Stimulated activated CD4-positive, alpha-beta T cell treated with anti-CD3 and anti-CD28 coated beads, Interleukin-2, amount 100 ng/mL, for 24 hours (primary cell): ENCODE results near the gene ARF1.

Experiments used
- DNase-seq, 2 donors: peaks; one replicate each; pipeline ENCODE4 v3.0.0-alpha.2; 2020

Gene ARF1

GRCh38 chr1:228123505-228123904, 41.0 kb downstream of the ARF1 start:
- no peak for DNase-seq

DNA sequence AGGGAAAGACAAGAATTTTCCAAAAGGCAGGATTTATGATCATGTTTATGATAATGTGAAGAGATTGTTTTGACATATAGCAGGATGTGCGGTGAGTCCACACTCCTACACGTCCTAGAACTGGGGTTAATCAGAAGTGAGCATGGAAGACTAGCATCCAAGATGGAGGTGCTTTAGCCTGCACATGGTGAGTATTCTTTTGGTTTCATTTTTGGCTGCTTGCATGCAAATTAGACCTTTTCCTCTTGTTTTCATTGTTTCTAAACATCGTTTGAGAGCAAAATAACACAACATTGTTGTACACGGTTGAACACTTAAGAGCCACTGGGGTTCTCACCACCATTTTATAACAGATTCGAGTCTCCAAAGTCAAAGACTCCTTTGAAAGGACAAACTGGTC, 42.7 kb downstream of the ARF1 start:
- DNase-seq = no peak

DNA sequence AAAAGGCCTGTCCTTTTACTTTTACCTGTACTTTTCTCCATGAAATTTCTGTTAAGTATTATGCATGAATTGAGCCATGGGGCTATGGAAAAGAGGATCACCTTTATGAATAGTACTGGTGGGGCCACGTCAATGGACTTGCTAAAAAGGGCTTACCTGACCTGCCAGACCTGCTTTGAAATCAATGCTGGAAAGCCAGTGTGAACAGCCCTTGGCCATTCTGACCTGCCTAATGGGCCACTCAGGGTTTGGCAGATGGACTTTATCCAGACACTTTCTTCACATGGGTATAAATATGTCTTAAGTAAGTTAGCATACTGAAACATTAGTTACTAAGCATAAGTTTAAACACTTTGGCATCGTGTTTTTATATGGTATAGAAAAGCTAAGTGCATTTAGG, 49.3 kb downstream of the ARF1 start:
- no peak for DNase-seq

DNA sequence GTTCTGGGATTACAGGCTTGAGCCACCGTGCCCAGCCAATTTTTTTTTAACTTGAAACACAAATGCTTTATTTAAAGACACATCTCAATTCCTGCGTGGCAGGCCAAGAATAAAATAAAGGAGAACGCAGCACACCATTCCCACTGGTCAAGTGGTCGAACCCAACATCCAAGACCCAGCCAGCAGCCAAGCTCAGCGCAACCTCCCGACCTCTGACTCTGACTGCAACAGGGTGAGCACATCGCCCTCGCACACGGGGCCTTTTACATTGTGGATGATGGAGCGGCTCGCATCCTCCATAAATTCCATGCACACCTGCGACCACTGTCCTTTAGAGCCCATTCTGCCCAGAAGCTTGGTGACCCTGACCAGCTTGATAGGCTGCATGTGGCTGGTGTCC, 52.1 kb downstream of the ARF1 start:
- DNase-seq = no peak

- DNase-seq = no peak
Measured at GRCh38 chr1:228136901-228137300, 54.4 kb downstream of the ARF1 start.

GRCh38 chr1:228139406-228139930, 57.0 kb downstream of the ARF1 start:
- DNase-seq = no peak

DNA sequence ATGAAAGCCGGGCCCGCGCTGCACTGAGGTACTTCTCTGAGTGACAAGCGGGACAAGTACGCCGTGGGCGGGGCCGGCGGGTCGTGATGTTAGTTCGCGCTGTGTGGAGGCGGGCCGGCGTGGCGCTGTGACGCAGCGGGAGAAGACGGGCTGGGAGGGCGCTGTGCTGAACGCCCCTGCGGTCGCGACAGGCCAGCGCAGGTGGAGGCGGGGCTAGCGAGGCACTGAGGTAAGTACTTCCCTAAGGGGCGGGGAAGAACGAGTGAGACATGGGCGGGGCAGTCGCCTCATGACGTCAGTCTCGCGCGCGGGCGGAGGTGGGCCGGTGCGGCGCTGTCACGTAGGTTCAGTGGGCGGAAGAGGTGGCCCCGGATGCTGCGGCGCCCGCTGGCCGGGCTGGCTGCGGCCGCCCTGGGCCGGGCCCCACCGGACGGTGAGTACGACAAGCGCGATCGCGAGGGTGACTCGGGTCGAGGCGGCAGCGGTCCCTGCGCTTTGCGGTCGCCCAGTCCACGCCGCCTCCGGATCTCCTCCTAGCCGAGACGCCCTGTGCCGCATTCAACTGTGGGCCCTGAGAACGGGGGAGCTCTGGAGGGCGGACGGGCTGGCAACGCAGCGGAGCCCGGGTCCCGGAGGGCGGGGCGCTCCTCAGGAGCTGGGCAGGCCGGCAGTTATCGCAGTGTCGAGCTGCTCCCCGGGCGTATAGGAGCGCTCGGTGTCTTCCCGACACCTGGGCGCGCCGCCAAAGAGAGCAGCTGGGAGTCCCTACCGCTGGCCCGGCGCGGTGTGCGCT, 57.6 kb downstream of the ARF1 start, which contains the start of gene GUK1:
TSS of gene GUK1 (plus strand) at position 349 of the 793 bp plus-strand sequence. CDS start at position 373, 24 bp downstream.
- peak; percentile 100 for DNase-seq

DNA sequence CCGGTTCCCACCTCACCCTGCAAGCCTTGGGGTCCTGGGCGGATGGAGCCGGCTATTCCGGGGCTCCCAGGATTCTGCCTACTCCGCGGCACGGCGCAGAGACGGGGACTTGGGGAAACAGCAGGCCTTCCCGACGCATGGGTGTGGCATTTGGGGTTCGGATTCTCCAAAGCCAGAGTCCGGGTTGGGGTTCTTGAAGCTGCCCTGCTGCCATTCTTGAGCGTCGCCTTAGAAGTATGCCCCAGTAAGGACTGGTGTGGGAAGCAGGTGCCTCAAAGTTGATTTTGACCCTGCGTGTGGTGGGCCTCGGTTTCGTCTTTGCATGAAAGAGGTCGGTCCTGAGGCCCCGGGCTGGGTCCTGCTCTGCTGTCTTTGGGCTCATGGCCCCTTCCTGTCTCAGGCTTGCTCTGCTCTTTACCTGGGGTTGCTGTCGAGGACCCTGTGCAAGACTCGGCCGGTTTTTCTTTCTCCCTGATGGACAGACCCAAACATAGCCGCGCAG, 58.3 kb downstream of the ARF1 start:
- no peak for DNase-seq

DNA sequence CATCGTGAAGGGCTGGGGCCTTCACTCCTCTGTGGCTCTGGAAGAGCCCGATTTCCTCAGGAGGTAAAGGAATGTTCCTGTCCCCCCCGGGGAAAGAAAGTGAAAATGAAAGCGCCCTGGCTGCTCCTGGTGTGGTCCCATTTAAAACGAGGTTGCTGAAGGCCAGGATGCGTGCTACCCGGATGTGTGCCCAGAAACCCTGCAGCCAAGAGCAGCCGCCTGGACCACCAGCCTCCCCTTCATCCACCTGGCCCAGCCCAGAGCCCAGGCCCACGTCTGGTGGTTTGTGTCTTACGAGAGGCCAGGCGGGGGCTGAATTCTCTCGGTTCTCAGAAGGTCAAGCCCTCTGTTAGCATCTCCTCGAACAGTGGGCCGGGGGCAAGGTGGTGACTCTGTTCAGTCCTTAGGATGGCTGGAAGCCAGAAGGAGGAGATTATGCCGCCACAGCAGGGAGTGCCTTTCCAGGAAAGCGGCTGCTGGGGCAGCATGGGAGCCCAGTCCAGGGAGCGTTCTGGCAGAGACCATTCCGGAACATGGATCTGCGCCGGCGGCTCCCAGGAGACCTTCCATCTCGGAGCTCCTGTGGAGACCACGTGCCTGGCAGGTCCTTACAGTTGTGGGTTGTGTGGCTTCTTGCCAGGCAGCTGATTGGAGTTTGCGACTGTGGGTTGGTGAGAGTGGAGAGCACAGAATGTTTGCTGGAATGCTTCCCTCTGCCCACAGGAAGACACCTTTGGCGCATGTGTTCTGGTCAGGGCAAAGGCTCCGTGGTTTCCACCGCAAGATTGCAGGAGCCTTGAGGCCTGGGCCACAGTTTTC, 58.9 kb downstream of the ARF1 start:
- DNase-seq = peak in 1 of 2 donors; percentile 34

DNA sequence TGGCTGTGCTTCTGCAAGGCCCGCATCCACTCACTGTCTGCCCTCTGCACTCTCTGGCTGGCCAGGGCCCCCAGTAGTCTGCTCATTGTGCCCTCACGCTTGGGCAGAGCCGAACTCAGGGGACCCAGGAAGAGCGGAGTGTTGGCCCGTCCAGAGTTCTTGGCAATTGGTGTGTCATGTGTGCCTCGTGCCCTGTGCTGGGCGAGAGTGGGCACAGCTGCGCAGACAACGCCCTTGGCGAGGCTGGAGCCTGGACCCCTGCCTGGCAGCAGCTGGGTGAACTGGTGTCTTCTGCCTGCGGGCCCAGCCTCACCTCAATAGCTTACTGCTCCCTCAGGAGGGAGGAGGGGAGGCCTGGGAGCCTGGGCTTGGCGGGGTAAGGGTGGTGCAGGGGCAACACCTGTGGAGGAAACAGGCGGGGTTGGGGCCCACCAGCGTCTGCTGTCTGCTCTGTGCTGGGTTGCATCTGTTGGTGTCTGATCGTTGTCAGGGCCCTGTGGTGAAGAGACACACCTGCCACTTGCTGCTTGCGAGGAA, 59.7 kb downstream of the ARF1 start:
- DNase-seq = no peak

DNA sequence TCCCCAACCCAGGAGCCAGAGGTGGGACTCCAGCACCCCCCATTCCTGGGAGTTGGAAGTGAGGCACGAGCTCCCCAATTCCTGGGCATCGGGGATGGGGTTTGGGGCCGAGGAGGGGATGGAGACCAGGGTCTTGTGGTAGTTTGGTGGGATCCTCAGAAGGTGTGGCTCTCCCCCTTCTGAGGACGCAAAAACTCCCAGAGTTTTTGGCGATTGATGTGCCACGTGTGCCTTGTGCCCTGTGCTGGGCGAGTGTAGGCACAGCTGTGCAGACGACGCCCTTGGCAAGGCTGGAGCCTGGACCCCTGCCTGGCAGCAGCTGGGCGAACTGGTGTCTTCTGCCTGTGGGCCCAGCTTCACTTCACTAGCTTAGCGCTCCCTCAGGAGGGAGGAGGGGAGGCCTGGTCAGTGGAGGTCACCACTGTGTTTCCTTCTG, 60.2 kb downstream of the ARF1 start:
- no peak for DNase-seq

DNA sequence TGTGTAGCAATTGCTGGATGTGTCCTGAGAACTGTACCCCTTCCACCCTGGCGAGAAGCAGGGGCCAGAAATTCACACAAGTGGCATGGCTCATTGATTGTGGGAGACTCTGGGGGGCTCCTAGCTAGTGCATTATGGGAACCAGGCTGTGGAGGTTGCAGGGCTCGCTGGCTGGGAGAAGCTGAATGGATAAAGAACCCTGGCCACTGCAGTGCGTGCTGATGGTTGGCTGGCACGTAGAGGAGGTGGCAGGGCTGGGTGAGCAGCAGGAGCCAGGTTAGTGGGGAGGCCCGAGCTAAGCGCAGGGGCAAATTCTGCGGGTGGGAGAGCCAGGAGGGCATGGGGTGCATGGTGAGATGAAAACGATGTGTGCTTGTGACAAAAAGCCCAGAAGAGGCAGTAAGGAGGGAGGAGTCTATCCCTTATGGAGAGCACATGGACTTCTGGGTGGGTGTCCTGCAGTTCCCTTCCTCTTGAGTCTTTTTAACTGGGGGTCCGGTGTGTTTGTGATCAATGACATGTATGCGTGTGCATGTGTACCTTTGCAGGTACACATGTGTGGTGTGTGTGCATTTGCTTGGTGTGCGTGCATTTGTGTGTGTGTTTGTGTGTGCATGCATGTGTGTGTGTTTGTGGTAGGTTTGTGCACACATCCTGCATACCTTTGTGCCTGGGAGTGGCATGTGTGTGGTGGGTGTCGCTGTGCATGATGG, 61.1 kb downstream of the ARF1 start:
- no peak for DNase-seq

DNA sequence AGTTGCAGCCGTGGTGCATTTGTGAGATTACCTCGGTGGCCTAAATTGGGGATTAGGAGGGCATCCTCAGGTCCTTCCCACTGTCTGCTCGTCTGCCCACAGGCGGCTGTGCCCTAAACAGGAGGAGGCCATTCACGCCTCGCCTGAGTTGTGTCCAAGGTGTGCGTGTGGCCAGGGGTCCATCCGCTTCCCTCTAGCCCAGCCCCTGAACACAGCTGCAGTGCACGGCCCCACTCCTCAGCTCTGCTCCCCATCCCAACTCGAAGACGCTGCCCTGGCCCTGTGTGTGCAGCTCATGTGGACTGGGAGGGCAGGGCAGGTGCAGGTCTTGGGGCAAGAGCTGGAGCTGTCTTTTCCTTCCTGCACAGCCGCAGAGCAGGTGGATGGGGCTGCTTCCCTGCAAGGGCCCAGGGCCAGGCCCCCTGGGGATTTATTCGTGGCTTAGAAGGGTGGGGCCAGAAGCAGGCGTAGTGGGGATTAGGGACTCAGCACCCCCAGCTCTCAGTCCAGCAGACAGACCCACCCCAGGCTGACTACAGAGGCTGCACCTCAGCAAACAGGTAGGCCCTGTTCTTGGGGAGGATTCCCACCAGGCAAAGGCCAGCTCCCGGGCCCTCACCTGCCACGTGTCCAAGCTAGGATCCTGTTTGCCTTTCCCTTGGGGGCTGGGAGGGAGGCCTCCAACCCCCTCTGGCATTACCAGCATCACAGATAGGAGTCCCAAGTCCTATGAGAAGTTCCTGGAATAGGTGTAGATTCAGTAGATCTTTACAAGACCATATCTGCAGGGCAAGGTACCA, 61.9 kb downstream of the ARF1 start:
- no peak for DNase-seq

DNA sequence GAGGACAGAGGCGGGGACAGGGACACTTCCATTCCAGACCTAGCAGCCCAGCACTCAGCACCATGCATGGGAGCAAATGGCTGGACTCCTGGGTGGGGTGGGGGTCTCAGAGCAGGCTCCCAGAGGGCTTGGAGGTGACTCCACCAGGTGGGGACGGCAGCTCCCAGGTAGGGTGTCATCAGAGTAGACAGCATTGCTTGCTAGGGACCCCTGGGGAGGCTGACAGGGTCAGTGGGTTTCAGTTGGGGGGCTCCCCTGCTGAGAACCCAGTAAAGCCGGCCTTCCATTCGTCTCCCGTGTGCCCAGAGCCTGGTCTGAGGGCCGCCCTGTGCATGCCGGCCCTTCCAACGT, 62.5 kb downstream of the ARF1 start:
- no peak for DNase-seq

GRCh38 chr1:228145463-228146416, 63.2 kb downstream of the ARF1 start:
- DNase-seq = no peak

DNA sequence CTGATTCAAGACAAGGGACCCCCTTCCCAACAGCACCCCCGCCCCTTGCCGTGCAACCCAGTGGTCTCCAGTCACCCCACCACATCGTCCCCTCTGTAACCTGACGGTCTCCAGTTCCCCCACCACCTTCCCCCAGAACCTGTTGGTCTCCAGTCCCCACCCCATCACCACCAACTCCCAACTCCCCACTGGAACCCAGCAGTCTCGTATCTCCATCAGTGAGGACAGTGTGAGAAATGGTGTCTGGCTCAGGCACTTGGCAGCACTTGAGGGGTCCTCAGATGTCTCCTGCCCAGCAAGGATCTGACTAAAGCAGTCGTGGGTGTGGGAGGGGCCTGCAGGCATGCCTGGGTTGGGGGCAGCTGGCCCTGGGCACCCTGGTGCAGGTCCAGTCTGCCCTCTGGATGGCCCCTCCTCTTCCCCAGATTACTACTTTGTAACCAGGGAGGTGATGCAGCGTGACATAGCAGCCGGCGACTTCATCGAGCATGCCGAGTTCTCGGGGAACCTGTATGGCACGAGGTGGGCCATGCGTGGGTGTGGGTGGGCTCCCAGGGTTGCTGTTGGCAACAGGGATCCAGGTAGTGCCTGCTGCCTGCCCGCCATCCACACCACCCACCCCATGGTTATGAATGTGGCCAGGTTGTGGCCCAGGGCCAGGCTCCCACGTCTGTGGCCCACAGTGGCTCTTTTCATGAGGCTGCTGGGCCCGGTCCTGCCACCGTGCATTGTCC, 64.1 kb downstream of the ARF1 start:
- no peak for DNase-seq

- DNase-seq = no peak
Measured at GRCh38 chr1:228147151-228147693, 64.7 kb downstream of the ARF1 start.

DNA sequence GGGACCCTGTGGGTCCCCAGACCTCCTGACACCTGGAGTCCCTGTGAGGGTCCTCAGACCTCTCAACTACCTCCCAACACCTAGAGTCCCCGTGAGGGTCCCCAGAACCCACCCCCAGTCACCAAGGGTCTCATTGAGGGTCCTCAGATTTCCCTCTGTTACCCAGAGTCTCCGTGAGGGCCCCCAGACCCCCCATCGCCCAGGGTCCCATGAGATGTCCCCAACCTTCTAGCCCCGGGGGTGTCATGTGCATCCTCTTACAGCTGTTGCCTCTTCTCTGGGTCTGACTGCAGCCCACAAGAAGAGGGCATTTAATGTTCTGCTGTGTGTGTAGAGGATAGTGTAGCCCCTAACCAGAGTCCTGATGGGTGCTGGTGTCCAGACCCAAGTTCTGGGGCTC, 65.3 kb downstream of the ARF1 start:
- no peak for DNase-seq

GRCh38 chr1:228148196-228148861, 65.8 kb downstream of the ARF1 start:
- DNase-seq = no peak
